Natural killer cell (primary cell): ENCODE measurements around the gene FANCE. TPM values are rescaled to one million over a fixed set of nuclear protein-coding genes. Genes with fewer than 3 reads are reported as not detected.

Experiments used
- ATAC-seq, 3 donors: fragments of 150-1000 bp in 2 of 3; fragments of 200-7000 bp in 1 of 3; cut with Tn5 transposase; 1 replicate in 1 of 3; 2 replicates in 2 of 3; pipeline ENCODE4 v1.10.0; 2021; ENCODE audit warnings: mild to moderate bottlenecking in 2 of 3, moderate library complexity in 2 of 3
- DNase-seq, 2 donors: peaks; one replicate each; pipeline versions ENCODE4 v3.0.0 to v3.0.0-alpha.2; 2013 to 2021; ENCODE audit warnings: mixed read lengths in 1 of 2
- H3K27ac ChIP-seq: one replicate; pipeline ENCODE4 v1.5.1; 2013; ENCODE audit warnings: mild to moderate bottlenecking, low read length
- H3K27me3 ChIP-seq: one replicate; pipeline ENCODE4 v1.6.1; 2013; ENCODE audit warnings: low read length; ENCODE audit not compliant: control insufficient read depth, insufficient read depth
- H3K36me3 ChIP-seq: one replicate; pipeline ENCODE4 v1.6.1; 2013; ENCODE audit warnings: low read length; ENCODE audit not compliant: control insufficient read depth, insufficient read depth
- H3K4me1 ChIP-seq: one replicate; pipeline ENCODE4 v1.6.1; 2013; ENCODE audit warnings: low read length; ENCODE audit not compliant: control insufficient read depth, insufficient read depth
- H3K4me3 ChIP-seq: one replicate; pipeline ENCODE4 v1.5.1; 2013; ENCODE audit warnings: low read length
- H3K9me3 ChIP-seq: one replicate; pipeline ENCODE4 v1.6.1; 2013; ENCODE audit warnings: low read length; ENCODE audit not compliant: control insufficient read depth, insufficient read depth
- H3K27ac Mint-ChIP-seq, 2 donors: one replicate each; pipeline ENCODE4 v1.8.0; 2022; ENCODE audit warnings: mild to moderate bottlenecking in 2 of 2, mixed read lengths in 2 of 2, moderate library complexity in 1 of 2
- H3K27me3 Mint-ChIP-seq, 2 donors: one replicate each; pipeline ENCODE4 v1.8.0; 2022; ENCODE audit warnings: low read depth in 2 of 2, mixed read lengths in 2 of 2
- H3K36me3 Mint-ChIP-seq: one replicate; pipeline ENCODE4 v1.8.0; 2022; ENCODE audit warnings: mixed read lengths
- H3K4me1 Mint-ChIP-seq, 2 donors: one replicate each; pipeline ENCODE4 v1.8.0; 2022; ENCODE audit warnings: mixed read lengths in 2 of 2
- H3K4me3 Mint-ChIP-seq: one replicate; pipeline ENCODE4 v1.8.0; 2022; ENCODE audit warnings: mild to moderate bottlenecking, moderate library complexity, mixed read lengths
- H3K9me3 Mint-ChIP-seq, 2 donors: one replicate each; pipeline ENCODE4 v1.8.0; 2022; ENCODE audit warnings: mixed read lengths in 2 of 2
- WGBS: methylation state at CpG from one replicate; pipeline ENCODE4 v1.1.7; 2013; ENCODE audit warnings: missing lambda C conversion rate; ENCODE audit not compliant: insufficient coverage; 5-methylcytosine and 5-hydroxymethylcytosine counted together
- intact Hi-C: fragments of 100-400 bp; cut with micrococcal nuclease; formaldehyde crosslinking; loops from one replicate; pipeline ENCODE4 v1.14.2; 2022
- total RNA-seq, 4 donors: library from RNA; stranded (reverse); fragments of 120-200 nt in 1 of 4; gene quantifications; one replicate each; pipeline versions ENCODE4 v1.2.3 to v1.2.4, GENCODE V29; 2013 to 2022
- TF ChIP-seq, protein P1 (sequence below): fragments of 200-600 bp; IDR thresholded peaks from one replicate; pipeline ENCODE4 v1.8.0; 2022; ENCODE audit warnings: antibody characterized with exemption

The FANCE gene
- total RNA-seq, 3 donors from 2014 or later (not counting 1 experiment from before 2014, with no cell fraction given), result 2.2 to 3.2 (median 2.6) TPM

DNA sequence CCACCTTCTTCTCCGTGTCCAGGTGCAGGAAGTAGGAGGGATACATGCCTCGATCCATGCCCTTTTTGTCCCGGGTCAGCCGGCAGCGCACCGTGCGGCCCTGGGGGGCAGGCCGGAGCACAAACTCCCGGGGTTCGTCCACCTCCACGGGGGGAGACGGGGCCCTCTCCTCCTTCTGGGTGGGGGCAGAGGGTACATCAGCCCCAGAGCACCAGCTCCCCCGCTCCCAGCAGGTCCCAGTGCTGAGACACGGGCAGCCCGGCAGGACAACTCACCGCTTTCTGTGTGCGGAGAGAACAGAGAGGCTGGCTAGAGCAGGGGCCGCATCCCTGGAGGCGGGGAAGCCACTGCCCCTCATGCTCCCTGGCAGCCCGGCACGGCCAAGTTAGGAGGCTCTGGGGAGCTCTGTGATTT lies 53.9 kb downstream of the FANCE start:
- peaks cover 14 to 24% of the 10 kb centered on the region in 2 donors for H3K27me3 Mint-ChIP-seq
- Histone ChIP-seq H3K27me3 (peaks cover 4% of the 10 kb centered on the region), H3K27ac (no peak overlapping the region), H3K4me3 (no peak overlapping the region), H3K4me1 (no peaks in the 10 kb centered on the region), H3K36me3 (no peaks in the 10 kb centered on the region), H3K9me3 (no peaks in the 10 kb centered on the region)
- H3K27ac Mint-ChIP-seq, result no peak overlapping the region
- no peaks in the 10 kb centered on the region for H3K9me3 Mint-ChIP-seq
- H3K4me3 Mint-ChIP-seq, result no peak overlapping the region
- H3K4me1 Mint-ChIP-seq, result peaks cover 0 to 4% of the 10 kb centered on the region in 2 donors
- ATAC-seq (no peak), DNase-seq (no peak)
- 93% methylated on average over 21 of the region's 21 CpGs for WGBS
- TF ChIP-seq, protein P1, sequence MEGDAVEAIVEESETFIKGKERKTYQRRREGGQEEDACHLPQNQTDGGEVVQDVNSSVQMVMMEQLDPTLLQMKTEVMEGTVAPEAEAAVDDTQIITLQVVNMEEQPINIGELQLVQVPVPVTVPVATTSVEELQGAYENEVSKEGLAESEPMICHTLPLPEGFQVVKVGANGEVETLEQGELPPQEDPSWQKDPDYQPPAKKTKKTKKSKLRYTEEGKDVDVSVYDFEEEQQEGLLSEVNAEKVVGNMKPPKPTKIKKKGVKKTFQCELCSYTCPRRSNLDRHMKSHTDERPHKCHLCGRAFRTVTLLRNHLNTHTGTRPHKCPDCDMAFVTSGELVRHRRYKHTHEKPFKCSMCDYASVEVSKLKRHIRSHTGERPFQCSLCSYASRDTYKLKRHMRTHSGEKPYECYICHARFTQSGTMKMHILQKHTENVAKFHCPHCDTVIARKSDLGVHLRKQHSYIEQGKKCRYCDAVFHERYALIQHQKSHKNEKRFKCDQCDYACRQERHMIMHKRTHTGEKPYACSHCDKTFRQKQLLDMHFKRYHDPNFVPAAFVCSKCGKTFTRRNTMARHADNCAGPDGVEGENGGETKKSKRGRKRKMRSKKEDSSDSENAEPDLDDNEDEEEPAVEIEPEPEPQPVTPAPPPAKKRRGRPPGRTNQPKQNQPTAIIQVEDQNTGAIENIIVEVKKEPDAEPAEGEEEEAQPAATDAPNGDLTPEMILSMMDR, result no peak
- H3K36me3 Mint-ChIP-seq, result no peaks in the 10 kb centered on the region
- intact Hi-C loops, result no loop called here

DNA sequence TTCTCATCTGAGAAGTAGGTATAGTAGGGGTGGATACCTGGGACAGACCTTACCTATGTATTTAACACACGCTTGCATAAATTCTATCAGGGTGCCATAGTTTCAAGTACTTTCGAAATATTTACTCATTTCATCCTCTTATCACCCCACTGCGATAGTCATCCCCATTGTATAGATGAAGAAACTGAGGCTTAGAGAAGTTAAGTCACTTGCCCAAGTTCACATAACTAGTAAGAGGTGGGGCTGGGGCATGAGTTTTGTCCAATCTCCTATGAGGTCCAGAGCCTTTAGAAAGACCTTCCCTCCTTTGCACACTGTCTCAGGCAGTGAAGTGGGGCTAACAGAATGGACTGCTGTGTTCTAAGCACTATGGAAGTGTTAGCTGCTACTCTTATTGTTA lies 54.4 kb downstream of the FANCE start:
- H3K4me3 ChIP-seq, result no peak overlapping the region
- Mint-ChIP-seq H3K27ac (no peak overlapping the region), H3K27me3 (peaks cover 14 to 29% of the 10 kb centered on the region in 2 donors), H3K4me3 (no peak overlapping the region), H3K36me3 (no peaks in the 10 kb centered on the region), H3K9me3 (no peaks in the 10 kb centered on the region), H3K4me1 (peaks cover 0 to 9% of the 10 kb centered on the region in 2 donors)
- peaks cover 2% of the 10 kb centered on the region for H3K4me1 ChIP-seq
- H3K36me3 ChIP-seq, result no peaks in the 10 kb centered on the region
- peaks cover 9% of the 10 kb centered on the region for H3K27me3 ChIP-seq
- H3K9me3 ChIP-seq, result no peaks in the 10 kb centered on the region
- no peak overlapping the region for H3K27ac ChIP-seq
- DNase-seq (no peak), ATAC-seq (no peak)
- TF ChIP-seq, protein P1, result no peak
- intact Hi-C loops, result no loop called here
- no CpG with 5 or more reads among the region's 3 CpGs for WGBS

DNA sequence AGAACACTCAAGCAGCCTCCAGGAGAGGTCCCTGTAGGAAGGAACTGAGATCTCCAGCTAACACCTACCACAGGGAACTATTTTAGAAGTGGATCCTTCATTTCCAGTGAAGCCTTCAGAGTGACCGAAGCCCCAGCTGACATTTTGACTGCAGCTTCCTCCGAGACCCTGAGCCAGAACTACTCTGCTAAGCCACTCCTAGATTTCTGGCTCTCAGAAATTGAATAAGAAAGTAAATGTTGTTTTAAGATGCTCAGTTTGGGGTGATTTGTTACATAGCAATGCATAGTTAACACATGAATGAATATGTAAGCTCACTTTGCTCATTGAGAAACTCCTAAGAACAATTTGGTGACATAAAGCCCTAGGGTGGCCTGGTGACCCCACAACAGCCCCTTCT lies 55.1 kb downstream of the FANCE start:
- H3K27ac Mint-ChIP-seq, result no peak overlapping the region
- H3K27me3 ChIP-seq, result peaks cover 10% of the 10 kb centered on the region
- H3K27ac ChIP-seq, result no peak overlapping the region
- H3K4me3 Mint-ChIP-seq, result no peak overlapping the region
- H3K9me3 Mint-ChIP-seq, result no peaks in the 10 kb centered on the region
- ATAC-seq, result no peak
- H3K27me3 Mint-ChIP-seq, result peaks cover 8 to 27% of the 10 kb centered on the region in 2 donors
- H3K9me3 ChIP-seq, result no peaks in the 10 kb centered on the region
- no peak overlapping the region for H3K4me3 ChIP-seq
- WGBS, result 100% methylated on average over 2 of the region's 2 CpGs
- no peaks in the 10 kb centered on the region for H3K36me3 Mint-ChIP-seq
- TF ChIP-seq, protein P1, result no peak
- H3K4me1 Mint-ChIP-seq, result peaks cover 0 to 16% of the 10 kb centered on the region in 2 donors
- H3K4me1 ChIP-seq, result peaks cover 8% of the 10 kb centered on the region
- intact Hi-C loops, result no loop called here
- no peaks in the 10 kb centered on the region for H3K36me3 ChIP-seq
- no peak for DNase-seq

DNA sequence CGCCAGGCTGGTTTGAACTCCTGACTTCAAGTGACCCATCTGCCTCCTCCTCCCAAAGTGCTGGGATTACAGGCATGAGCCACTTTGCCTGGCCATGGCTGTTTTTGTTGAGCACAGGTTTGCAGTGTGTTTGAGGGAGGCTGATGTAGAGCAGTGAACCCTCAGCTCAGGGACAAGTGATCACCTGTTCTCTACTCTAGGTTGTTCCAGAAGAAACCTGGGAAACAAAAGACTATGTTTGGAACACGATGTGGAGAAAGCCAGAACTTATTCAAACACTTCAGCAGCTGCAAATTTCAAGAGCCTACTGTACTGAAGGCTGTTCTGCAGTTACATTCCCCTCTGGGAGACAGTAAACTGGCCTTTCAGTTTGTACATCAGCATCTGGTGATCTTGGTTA lies 55.9 kb downstream of the FANCE start:
- H3K27me3 Mint-ChIP-seq, result peaks cover 8 to 30% of the 10 kb centered on the region in 2 donors
- WGBS, result 83% methylated on average over 2 of the region's 2 CpGs

More for the DNA sequence above, 55.9 kb downstream of the FANCE start:
- DNase-seq (no peak), ATAC-seq (no peak)
- Histone ChIP-seq H3K27ac (no peak overlapping the region), H3K36me3 (no peaks in the 10 kb centered on the region), H3K4me1 (peaks cover 8% of the 10 kb centered on the region), H3K9me3 (no peaks in the 10 kb centered on the region), H3K27me3 (peaks cover 10% of the 10 kb centered on the region), H3K4me3 (no peak overlapping the region)
- intact Hi-C loops, result no loop called here
- H3K27ac Mint-ChIP-seq, result no peak overlapping the region
- H3K9me3 Mint-ChIP-seq, result no peaks in the 10 kb centered on the region
- H3K4me3 Mint-ChIP-seq, result no peak overlapping the region
- TF ChIP-seq, protein P1, result no peak
- H3K36me3 Mint-ChIP-seq, result no peaks in the 10 kb centered on the region
- H3K4me1 Mint-ChIP-seq, result peaks cover 0 to 18% of the 10 kb centered on the region in 2 donors
